Lower leg skin (tissue), 3 donors: ENCODE results near the gene C5orf63.

Source experiments
- CTCF ChIP-seq, 3 donors: fragments of 450-650 bp; IDR thresholded peaks; one replicate each; pipeline ENCODE4 v1.5.1; 2016; ENCODE audit warnings: antibody characterized with exemption in 3 of 3, mild to moderate bottlenecking in 3 of 3, moderate library complexity in 2 of 3
- POLR2A ChIP-seq, 2 donors: fragments of 450-650 bp; IDR thresholded peaks; one replicate each; pipeline ENCODE4 v1.6.1; 2016 to 2017; ENCODE audit warnings: antibody characterized with exemption in 2 of 2, mild to moderate bottlenecking in 1 of 2, moderate library complexity in 1 of 2

- no peak for TF ChIP-seq CTCF (IDR thresholded peaks at IDR 0.05)
- no peak for TF ChIP-seq POLR2A (IDR thresholded peaks at IDR 0.05)
Observed at GRCh38 chr5:127011153-127011552, 62.1 kb downstream of the C5orf63 start.
